SH-SY5Y (cell line): ENCODE data around the gene FBRSL1.

Experiments used
- GATA2 ChIP-seq: IDR thresholded peaks from 2 replicates; pipeline ENCODE4 v1.6.1; 2011; ENCODE audit warnings: mild to moderate bottlenecking, low read depth, low read length
- GATA3 ChIP-seq: IDR thresholded peaks from 2 replicates; pipeline ENCODE4 v1.6.1; 2011; ENCODE audit warnings: low read depth, mild to moderate bottlenecking, low read length, moderate library complexity

Gene FBRSL1

DNA sequence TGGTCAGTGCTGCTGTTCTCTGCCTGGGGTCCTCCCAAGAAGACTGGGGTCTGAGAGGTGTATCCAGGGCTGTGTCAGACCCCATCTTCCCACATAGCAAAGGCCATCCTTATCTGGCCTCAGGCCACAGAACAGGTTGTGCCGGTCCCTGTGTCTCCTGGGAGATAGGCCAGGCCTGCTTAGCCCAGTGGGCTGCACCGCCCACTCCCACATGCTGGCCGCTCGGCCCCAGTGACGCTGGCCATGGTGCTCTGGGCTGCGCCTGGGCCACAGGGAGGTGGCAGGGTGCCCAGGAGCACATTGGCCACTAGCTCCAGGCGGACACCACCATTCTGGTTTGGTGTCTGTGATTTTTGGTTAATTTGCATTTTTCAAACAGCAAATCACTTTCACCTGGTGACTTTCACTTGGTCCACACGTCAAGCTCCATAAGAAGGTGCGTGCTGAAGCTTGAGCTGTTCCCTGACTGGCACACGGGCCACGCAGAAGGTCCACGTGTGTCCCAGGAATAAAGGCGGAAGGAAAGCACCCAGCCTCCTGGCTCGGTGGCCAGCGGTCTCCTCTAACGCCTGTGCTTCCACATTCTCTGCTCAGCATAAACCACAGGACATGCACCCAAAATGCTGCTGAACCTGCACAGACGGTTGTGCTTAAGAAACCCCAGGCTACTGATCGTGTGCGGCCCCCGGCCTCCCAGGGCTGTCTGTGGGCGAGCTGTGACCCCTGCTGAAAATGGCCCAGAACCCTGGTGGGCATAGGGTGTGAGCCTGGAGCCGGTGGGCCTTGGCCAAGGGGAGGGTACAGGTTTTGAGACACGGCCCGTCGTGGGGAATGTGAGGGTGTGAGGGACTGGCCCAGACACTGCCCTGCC lies 4.6 kb downstream of the FBRSL1 start:
- no peak for TF ChIP-seq GATA3

DNA sequence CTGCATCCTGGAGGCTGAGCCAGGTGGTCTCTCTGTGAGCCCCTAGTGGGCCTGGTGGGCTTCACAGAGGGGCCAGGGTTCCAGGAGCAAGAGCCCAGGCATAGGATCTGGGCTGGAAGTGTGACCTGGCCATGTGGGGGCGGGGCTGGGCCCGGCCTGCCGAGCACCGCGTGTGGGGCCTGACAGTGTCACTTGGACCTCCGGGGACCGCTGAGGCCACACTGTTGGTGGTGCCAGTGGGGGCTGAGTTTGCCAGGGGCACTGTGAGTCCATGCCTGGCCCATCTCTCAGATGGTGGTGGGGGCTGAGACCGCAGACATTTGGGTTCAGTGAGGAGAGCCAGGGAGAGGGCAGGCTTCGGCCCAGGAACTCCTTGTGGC lies 5.2 kb downstream of the FBRSL1 start:
- TF ChIP-seq GATA2 (no peak), GATA3 (no peak)

DNA sequence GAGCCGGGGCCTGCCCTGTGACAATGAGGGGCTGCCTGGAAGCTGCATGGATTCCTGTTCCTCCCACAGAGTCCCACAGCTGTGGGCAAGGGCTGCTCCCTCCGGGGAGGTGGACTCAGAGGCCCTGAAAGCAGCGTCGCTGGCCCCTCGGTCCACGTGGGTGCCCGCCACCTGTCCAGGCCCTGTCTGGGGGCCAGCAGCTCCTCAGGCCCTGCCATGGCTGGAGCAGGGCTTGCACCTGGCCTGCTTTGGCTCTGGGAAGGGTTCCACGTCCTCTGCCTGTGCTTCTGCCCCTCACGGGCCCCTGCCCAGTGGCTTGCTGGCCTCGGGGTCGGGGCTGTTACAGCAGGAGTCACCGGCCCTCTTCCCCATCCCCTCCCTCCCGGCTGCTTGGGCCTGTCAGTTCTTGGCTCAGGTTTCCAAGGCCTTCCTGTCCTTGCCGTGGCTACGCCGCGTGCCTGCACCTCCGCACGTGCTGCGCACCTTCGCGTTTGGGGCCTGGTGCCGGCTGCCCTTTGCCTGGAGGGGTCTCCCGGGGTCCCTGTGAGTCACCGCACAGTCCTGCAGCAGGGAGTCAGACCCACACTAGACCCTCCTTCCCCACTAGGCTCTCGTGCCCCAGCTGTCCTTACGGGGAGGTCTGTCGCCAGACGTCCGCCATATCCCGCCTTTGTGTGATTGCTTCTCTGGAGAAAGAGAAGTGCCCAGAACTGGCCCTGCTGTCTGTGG lies 5.8 kb downstream of the FBRSL1 start:
- TF ChIP-seq GATA2 (no peak), GATA3 (no peak)

DNA sequence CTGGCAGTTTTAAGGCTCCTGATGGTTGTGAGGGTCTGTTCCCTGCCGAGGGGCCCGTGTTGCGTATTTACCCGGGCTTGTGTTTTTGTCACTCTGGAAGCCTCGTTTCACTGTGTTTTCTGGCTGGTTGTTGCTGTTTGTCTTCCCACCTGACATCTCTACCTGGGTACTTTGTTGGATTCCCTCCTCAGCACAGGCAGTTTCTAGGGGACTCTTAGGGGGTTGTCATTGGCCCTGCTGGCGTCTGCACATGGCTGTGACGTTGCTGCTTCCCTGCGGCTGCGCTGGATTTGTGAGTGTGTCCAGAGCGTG lies 6.4 kb downstream of the FBRSL1 start:
- TF ChIP-seq GATA2 (no peak), GATA3 (no peak)

DNA sequence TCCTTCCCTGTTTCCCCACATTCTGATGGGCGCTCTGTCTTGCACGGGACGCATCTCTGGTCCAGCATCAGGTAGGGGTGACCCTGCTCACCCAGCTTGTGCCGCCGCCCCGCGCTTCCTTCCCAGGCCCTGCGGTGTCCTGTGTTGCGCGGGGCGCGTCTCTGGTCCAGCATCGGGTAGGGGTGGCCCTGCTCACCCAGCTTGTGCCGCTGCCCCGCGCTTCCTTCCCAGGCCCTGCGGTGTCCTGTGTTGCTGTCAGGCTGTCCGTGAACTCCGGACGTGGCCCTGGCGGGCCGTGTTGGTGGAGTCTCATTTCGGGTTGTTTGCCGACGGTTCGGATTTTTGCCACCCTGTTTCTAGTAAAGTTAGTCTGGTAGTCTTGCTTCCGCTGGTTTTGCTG lies 6.8 kb downstream of the FBRSL1 start:
- TF ChIP-seq GATA2: no peak
- no peak for TF ChIP-seq GATA3

DNA sequence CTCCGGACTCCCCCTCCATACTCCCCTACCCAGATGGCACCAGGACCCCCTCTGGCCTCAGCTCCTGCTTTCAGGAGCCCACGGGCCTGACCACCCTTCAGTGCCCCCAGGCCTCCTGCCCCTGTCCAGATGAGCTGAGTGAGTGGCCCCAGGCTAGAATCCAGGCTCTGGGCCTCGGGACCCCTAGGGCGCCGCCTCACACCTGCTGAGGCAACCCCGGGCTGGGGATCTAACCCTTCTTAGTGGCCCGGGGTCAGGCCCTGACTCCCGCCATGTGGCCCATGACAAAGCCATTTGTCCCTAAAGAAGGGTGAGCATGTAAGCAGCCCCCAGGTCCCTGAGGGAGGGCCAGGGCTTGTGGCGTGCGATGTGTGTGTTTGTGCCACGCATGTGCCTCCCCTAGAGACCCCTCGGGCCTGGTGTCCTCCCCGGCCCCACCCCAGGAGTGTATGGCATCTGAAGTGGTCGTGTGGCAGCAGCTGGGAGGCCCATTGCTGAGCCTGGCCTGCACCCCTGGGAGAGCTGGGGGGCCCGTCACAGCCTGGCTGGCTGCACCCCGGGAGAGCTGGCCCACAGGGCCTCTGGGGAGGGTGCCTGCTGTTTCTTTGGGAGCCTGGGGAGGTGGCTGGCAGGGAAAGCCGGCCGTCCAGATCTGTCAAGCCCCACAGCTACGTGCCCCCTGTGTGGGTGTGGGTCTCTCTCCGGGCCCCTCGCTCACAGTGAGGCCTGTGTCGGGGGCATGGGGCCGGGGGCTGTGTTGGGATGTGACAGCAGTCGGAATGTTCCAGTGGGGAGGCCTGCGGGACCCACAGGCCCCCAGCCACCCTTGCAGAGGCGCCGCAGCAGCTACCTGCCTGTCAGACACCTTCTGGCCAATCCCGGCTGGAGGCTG lies 7.8 kb downstream of the FBRSL1 start:
- no peak for TF ChIP-seq GATA2
- TF ChIP-seq GATA3: no peak

DNA sequence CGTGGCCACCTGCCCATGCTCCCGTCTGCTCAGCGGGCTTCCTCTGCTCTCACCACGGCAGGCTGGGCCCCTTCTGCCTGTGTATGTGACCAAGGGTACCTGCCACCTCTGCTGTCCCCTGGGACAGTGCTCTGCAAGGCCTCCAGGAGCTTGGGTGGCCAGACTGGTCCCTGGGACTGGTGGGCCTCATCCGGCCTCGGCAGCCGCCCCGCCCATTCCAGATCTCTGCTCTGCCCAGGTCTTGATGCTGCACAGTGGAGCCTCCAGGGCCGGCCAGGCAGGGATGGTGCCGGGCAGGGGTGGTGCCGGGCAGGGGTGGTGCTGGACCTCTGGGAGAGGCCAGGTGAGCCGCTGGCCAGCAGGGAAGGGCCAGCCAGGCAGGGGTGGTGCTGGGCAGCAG lies 9.0 kb downstream of the FBRSL1 start:
- TF ChIP-seq GATA2 (no peak), GATA3 (no peak)

DNA sequence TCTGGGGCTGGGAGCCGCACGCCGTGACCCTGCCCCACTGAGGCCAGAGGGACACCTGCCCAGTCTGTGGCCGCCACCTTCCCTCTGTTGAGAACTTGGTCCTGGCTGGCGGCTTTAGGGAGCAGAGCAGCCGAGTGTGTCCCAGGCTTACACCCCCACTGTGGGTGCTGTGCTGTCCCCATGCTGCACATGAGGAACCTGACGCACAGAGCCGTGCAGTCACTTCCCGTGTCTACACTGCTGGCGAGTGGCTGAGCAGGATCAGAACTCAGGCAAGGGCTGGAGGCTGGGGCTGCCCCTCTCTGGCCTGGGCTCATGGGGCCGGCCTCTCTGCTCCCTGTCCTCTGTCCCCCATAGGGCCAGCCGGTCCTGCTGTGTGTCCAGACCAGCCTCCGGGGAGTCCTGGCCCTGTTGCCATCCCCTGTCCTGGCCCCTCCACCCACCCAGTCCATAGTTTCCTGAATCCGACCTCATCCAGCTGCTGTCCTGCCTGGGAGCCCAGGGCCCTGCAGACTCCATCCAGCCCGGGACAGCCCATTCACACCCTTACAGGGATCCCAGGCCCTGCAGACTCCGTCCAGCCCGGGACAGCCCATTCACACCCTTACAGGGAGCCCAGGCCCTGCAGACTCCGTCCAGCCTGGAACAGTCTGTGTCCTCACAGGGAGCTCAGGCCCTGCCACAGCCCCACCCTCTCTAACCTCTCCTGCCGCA lies 10.3 kb downstream of the FBRSL1 start:
- TF ChIP-seq GATA3 (no peak), GATA2 (no peak)

DNA sequence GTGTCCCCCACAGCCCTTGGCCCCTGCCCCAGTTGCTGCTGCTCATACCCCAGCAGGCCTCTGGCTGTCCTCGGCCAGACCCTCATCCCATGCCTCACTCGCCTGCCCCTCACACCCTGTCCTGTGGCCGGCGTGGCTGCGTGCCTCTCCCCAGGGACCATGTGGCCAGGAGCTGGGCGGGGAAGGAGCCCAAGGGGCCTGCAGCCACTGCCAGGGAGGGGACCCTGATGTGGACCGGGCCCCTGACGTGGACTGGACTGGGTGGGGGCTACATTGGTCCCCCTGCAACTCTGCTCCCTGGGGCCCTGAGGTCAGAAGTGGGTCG lies 10.9 kb downstream of the FBRSL1 start:
- TF ChIP-seq GATA2 (no peak), GATA3 (no peak)

DNA sequence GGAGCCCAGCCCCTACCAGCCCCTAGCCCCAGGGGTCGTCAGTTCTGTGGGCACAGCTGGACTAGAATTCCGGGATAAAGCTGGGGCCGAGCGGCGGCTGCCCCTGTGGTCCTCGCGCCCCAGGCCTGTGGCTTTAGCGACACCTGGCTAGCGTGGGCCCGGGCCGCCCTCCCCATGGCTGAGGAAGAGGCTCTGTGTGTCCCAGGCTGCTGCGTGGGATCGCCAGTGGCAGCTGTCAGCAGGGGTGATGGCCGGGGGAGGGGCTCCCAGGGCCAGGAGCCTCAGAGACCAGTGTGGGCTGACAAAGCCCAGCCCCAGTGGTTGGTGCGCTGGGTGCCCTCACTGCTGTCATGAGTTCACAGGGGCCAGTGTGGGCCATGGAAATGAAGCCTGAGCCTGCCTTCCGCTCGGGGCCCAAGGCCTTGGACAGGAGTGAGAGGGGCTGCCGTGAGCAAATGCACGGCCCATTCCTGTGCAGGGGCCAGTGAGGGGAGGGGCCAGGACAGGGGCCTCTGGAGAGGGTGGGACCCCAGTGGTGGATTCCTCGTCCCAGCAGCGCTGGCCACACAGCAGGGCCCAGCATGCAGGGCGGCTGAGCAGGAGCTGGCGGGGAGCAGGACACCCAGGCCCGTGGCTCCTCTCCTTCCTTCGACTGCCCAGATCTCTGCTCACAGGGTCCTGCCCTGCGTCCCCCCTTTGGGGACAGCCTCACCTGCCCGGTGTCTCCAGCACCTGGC lies 11.4 kb downstream of the FBRSL1 start:
- TF ChIP-seq GATA2: no peak

DNA sequence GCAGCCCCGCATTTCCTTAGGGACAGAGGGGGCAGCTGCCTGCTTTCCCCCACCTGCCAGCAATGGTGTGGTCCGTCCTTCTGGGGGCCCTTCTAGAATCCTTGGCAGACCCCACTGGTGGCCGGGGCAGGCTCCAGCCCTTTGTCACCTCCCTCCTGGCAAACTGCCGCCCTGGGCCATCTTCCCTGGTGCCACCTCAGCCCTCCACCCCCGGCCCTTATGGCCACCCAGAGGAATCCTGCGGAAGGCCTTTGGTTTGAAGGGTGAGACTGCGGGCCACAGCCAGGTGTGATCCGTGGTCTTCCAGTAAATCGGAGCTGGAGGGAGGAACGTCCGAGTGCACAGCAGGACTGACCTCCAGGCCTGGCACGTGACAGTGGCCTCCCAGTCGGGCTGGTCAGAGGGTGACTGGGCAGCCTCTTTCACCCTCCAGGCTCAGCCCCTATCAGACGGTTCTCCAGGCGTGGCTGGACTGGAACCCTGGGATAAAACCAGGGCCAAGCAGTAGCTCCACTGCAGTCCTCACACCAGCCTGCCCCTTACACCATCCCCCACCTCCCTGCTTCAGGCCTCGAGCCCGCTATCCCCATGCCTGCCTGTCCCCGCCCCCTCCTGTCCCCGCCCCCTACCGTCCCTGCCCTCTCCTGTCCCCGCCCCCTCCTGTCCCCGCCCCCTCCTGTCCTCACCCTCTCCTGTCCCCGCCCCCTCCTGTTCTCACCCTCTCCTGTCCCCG lies 12.4 kb downstream of the FBRSL1 start:
- no peak for TF ChIP-seq GATA2
- no peak for TF ChIP-seq GATA3

DNA sequence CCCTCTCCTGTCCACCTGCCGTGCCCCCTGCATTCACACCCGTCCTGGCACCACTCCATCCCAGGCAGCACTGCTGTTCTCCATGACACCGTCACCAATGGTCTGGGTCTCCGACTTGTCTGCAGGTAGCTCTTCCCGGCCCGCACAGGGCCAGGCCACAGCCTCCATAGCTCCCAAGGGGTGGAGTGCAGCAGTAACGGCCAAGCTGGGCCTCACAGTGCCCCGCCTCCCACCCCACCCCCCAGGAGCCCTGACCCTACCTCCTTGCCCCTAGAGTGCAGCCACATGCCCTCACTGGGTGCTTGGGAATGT lies 12.9 kb downstream of the FBRSL1 start:
- TF ChIP-seq GATA2: no peak
- no peak for TF ChIP-seq GATA3

DNA sequence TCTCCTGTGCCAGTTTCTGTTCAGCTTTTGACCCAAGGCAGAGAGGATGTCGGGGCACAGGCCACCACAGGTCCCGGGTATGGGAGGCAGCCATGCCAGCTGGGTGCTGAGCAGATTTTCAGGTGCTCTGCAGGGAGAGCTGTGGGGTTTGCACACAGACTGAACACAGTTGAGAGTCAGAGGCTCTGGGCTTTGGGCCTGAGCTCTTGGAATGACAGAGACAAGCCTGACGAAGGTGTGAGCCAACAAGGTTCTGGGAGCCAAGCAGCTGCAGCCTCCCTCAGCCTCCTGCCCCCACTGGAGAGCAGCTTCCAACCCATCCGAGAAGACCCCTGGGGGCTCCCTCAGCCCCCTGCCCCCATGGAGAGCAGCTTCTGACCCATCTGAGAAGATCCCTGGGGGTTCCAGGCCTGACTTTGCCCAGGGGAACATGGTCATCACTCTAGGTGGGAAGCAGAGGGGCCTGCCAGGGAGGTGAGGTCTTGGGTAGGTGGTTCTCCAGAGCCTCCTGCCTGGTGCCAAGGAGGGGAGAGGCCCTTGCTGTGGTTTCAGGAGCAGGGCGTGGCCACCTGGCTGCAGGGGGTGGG lies 13.8 kb downstream of the FBRSL1 start:
- no peak for TF ChIP-seq GATA2
- no peak for TF ChIP-seq GATA3
